Globus pallidus (tissue), 1 donor: ENCODE measurements around the gene ADARB1.

Experiments
- DNase-seq: peaks from one replicate; pipeline ENCODE4 v3.0.0-alpha.2; 2015; ENCODE audit warnings: low spot score

ADARB1 gene

GRCh38 chr21:45039317-45040156, 34.8 kb upstream of the ADARB1 start:
- DNase-seq = no peak

GRCh38 chr21:45040157-45040711, 34.1 kb upstream of the ADARB1 start:
- no peak for DNase-seq

- DNase-seq = no peak
Observed at GRCh38 chr21:45040739-45041138, 33.6 kb upstream of the ADARB1 start.

GRCh38 chr21:45041351-45041805, 33.0 kb upstream of the ADARB1 start:
- no peak for DNase-seq

- DNase-seq = no peak
Observed at GRCh38 chr21:45041984-45042663, 32.3 kb upstream of the ADARB1 start.

DNA sequence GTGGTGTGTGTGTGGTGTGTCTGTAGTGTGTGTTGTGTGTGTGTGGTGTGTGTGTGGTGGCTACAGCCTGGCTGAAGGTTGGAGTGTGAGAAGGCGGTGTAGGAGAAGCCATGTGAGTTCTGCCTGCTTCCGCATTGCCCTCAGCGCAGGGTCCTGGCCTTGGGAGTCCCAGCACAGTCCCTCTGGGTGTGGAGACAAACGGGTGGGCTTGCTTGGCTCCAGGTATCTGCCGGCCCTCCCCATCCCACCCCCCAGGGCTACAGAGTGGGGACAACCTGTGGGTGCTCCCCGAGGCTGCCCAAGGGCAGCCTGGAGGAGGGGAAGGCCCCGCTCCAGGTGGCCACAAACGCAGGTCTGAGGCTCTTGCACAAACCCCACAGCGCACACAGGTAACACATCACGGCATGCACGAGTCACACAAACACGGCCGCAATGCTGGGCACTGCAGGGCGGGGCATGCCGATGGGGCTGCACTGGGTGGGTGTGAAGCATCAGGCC, 31.7 kb upstream of the ADARB1 start:
- no peak for DNase-seq

DNA sequence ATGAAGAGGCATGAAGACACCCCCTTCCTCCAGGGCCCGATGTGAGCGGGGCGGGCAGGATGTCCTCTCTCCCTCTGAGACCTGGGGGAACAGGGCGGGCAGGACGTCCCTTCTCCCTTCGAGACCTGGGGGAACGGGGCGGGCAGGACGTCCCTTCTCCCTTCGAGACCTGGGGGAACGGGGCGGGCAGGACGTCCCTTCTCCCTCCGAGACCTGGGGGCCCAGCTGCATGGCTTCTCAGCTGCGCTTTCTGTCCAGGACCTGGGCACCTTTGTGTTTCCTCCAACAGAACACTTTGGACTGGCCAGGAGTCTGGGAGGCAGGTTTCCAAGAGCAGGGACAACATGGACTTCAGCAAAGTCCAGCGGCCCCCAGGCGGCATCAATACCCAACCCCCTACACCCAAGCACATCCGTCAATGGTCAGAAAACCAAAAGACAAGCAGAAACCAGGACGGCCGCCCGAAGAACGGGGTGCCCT, 30.8 kb upstream of the ADARB1 start:
- no peak for DNase-seq

GRCh38 chr21:45045481-45045880, 28.9 kb upstream of the ADARB1 start:
- no peak for DNase-seq

DNA sequence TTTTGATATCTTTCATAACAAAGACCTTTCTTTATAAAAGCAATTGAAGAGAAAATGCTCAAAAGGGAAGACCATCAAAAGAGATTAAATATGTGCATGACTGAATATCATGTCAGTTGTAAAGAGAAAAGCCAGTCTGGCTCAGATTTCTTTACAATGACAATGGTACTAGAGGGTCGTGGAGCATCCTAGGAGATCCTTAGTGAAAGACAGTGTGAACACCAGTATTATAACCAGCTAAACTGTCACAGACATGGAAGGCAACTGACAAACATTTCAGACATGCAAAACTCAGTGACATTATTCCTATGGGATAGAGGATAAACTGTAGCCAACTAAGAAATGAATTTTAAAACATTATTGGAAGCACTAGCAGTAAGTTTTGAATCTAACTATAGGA, 27.1 kb upstream of the ADARB1 start:
- no peak for DNase-seq

- DNase-seq = no peak
Observed at GRCh38 chr21:45048026-45048698, 26.2 kb upstream of the ADARB1 start.

- DNase-seq = no peak
Observed at GRCh38 chr21:45048968-45049367, 25.4 kb upstream of the ADARB1 start.

DNA sequence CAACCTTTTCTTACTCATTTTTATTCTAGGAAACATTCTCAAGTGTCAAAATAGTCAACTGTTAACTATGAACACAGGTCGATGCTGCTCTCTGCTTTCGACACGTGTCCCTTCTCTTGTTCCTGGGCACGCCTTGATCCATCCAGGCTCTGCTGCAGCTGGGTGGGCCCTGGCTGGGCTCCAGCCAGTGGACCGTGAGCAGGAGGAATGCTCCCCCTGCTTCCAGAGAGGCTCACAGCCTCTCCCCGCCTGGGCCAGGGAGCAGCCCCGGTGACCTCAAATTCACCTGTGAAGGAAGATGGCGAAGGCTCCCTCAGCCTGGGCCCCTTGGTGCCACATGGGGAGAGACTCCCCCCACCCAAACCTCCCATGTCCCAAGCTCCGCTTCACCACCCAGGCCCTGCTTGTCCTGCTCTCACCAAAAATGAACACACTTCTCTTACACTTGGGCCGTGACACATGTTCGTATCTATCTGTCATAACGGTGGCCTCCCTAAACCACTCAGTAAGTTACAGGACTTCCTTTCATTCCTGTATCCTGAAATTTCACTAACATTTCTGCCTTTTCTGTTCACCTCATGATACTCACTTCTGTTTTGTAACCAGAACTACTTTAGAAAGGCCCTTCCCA, 24.6 kb upstream of the ADARB1 start:
- DNase-seq = no peak

GRCh38 chr21:45050345-45050796, 24.0 kb upstream of the ADARB1 start:
- DNase-seq = no peak

- DNase-seq = no peak
Observed at GRCh38 chr21:45050797-45051489, 23.4 kb upstream of the ADARB1 start.

DNA sequence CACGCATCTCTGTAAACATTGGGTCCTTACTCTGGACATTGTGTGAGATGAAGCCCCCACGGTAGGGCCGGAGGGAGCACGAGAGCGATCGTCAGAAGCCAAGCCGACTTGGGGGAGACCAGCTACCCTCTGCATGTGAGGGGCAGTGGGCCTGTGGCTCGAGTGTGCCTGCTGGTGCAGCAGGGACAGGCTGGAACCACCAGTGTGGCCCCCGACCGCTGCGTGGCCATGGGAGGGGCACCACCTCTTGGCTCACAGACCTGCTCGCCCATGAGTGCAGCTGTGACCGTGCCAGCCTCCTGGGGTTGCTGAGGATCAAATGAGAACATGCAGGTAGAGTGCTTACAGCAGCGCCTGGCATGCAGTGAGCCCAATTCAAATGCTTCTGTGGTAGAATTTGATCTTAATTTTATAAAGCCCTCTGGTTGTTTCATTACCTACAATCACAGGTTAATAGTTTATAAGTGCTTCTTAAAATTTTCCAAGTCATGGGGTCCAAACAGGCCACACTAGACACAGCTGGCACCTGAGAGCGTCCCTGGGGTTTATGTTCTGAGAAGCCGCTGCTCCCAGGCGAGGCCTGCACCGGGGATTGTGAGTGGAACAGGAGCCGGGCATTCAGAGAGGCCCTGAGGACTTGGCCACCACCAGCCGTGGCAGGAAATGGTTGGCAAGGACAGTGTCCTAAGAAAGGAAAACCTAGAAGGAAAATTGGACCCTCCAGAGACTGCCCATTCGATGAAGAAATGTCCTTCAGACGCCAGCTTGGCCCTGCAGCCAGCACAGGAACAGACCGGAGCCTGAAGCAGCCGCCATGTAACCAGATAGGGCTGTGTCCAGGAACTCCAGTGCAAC, 22.6 kb upstream of the ADARB1 start:
- no peak for DNase-seq

- DNase-seq = no peak
Observed at GRCh38 chr21:45052960-45053359, 21.4 kb upstream of the ADARB1 start.

DNA sequence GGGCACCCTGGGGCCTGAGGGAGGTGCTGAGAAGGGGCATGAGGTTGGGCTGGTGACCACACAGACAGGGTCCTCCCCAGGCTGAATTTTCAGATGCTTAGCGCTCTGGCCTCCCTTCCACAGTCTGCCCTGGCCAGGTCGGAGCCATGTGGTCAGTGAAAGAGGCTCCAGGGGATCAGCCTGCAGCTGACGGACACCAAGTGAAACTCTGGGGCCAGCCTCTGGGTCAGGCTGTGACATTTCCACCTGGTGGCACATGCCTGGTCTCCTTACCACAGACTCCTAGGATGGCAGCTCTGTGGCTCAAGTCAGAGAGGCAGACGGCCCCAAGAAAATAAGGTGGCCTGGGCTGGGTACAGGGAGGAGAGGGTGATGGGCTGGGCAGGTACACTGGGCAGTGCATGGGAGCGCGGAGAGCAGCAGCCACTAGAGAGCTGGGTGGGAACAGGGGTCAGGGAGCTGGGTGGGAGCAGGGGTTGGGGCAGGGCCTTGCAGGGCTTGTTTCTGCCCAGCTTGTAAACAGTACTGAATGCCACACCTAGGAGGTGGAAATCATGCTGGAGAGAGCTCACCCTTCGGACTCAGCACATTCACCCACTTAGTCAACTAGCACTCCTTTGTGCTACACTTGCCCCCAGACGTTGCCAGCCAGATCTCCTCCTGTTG, 20.7 kb upstream of the ADARB1 start:
- DNase-seq = no peak

- DNase-seq = no peak
Observed at GRCh38 chr21:45054227-45054926, 20.0 kb upstream of the ADARB1 start.
